ENCODE measurements around the gene NUTF2. TPM values are rescaled to one million over a fixed set of nuclear protein-coding genes. Genes with fewer than 3 reads are reported as not detected.

NUTF2 gene
- total RNA-seq, 1 experiment from 2014 or later: 145 TPM

- ATAC-seq (peak; percentile 90), DNase-seq (ENCODE audit: low read depth, low spot score) (no peak)
- Histone ChIP-seq H3K4me2 (ENCODE audit: low read length) (no peak overlapping the region), H3K27ac (ENCODE audit: low read depth, low read length) (peak overlapping the region; percentile 0; the same call in 1 of the 2 replicates), H3K9ac (ENCODE audit: low read length) (no peak overlapping the region), H2AFZ (ENCODE audit: low read depth, low read length, poor library complexity, severe bottlenecking) (no peak overlapping the region), H4K20me1 (ENCODE audit: insufficient read depth) (peaks cover 4% of the 10 kb centered on the region; the same call in 1 of the 2 replicates), H3K9me3 (ENCODE audit: control insufficient read depth in 1 of 2, insufficient read depth in 1 of 2, low read depth in 1 of 2, low read length in 2 of 2) (no peaks in the 10 kb centered on the region), H3K36me3 (ENCODE audit: control insufficient read depth in 1 of 2, insufficient read depth in 2 of 2, low read length in 2 of 2) (peaks cover 28 to 40% of the 10 kb centered on the region in 2 experiments; a peak in 3 of 4 replicates), H3K4me3 (replicated peaks in 1 of 2; ENCODE audit: low read depth in 1 of 2, low read length in 2 of 2) (no peak overlapping the region), H3K79me2 (ENCODE audit: insufficient read depth, low read length) (peaks cover 60% of the 10 kb centered on the region), H3K27me3 (ENCODE audit: insufficient read depth, low read length) (no peaks in the 10 kb centered on the region), H3K4me1 (ENCODE audit: control insufficient read depth in 1 of 2, insufficient read depth in 2 of 2, low read length in 2 of 2) (peaks cover 8 to 42% of the 10 kb centered on the region in 2 experiments; a peak in 3 of 4 replicates), H3K9me2 (ENCODE audit: insufficient read depth) (no peaks in the 10 kb centered on the region)
- BruUV-seq (replicated peaks): no TSS peak
- TF ChIP-seq CTCF (IDR thresholded peaks at IDR 0.05 in 2 of 3, conservative IDR thresholded peaks at IDR 0.05 in 1 of 3; ENCODE audit: borderline replicate concordance in 1 of 3, insufficient read depth in 1 of 3, low read depth in 2 of 3, low read length in 2 of 3): peak; percentile 55 to 84 (median 59); a peak in 5 of 6 replicates
- TF ChIP-seq RAD21 (IDR thresholded peaks at IDR 0.05; ENCODE audit: low read depth): peak; percentile 72
- peak; percentile 88 for TF ChIP-seq MAX (IDR thresholded peaks at IDR 0.05)
- 0 out of 2 replicates have a peak, but pooled peaks have one; percentile 29 for TF ChIP-seq CBX3 (IDR thresholded peaks at IDR 0.05; ENCODE audit: low read depth)
- TF ChIP-seq CEBPB (IDR thresholded peaks at IDR 0.05; ENCODE audit: low read depth): no peak
- no peak for TF ChIP-seq FOSL1 (IDR thresholded peaks at IDR 0.05; ENCODE audit: low read depth)
- intact Hi-C loops (cut with micrococcal nuclease): loop anchor here (1.0 to 2.0 kb wide), 2 partner anchors 49 to 193 kb away; no protein-coding TSS in a partner anchor
- CTCF ChIA-PET: interaction anchor here (0.7 to 2.1 kb wide), 4 partner anchors 49 to 344 kb away, joined by 3 to 18 read pairs (median 10); no protein-coding TSS in a partner anchor
- POLR2A ChIA-PET: interaction anchor here (0.7 kb wide), 2 partner anchors 19 to 45 kb away, joined by 3 read pairs; no protein-coding TSS in a partner anchor
- RAD21 ChIA-PET (ENCODE audit: low non-redundant PET in 1 of 2, low total read pairs in 2 of 2, uncharacterized antibody in 2 of 2, unreplicated experiment in 2 of 2): interaction anchor here in 1 of 2 experiments (1.0 kb wide), 1 partner anchor 49 kb away, joined by 8 read pairs; no protein-coding TSS in a partner anchor
These were observed 18.6 kb downstream of the NUTF2 start for GRCh38 chr16:67865318-67865717.

- no peak for TF ChIP-seq SRF (IDR thresholded peaks at IDR 0.05; ENCODE audit: low read depth)
- TF ChIP-seq RAD21 (IDR thresholded peaks at IDR 0.05; ENCODE audit: low read depth): no peak
- no peak for TF ChIP-seq TCF7L2 (IDR thresholded peaks at IDR 0.05; ENCODE audit: borderline replicate concordance, extremely low read depth, insufficient read depth, insufficient read length)
- TF ChIP-seq REST (IDR thresholded peaks at IDR 0.05; ENCODE audit: low read depth): no peak
- TF ChIP-seq MAX (IDR thresholded peaks at IDR 0.05): no peak
- no peak for TF ChIP-seq SP1 (IDR thresholded peaks at IDR 0.05; ENCODE audit: low read depth)
- TF ChIP-seq ATF3 (IDR thresholded peaks at IDR 0.05): no peak
- no peak for TF ChIP-seq ZFX (IDR thresholded peaks at IDR 0.05)
- TF ChIP-seq YY1 (IDR thresholded peaks at IDR 0.05; ENCODE audit: extremely low read depth, insufficient replicate concordance, low read depth, low read length): no peak
- Histone ChIP-seq H3K79me2 (ENCODE audit: insufficient read depth, low read length) (peaks cover 35% of the 10 kb centered on the region), H3K4me1 (ENCODE audit: control insufficient read depth in 1 of 2, insufficient read depth in 2 of 2, low read length in 2 of 2) (peaks cover 0 to 17% of the 10 kb centered on the region in 2 experiments; a peak in 2 of 4 replicates), H3K27me3 (ENCODE audit: insufficient read depth, low read length) (no peaks in the 10 kb centered on the region), H3K9ac (ENCODE audit: low read length) (no peak overlapping the region), H3K4me3 (replicated peaks in 1 of 2; ENCODE audit: low read depth in 1 of 2, low read length in 2 of 2) (no peak overlapping the region), H3K36me3 (ENCODE audit: control insufficient read depth in 1 of 2, insufficient read depth in 2 of 2, low read length in 2 of 2) (peaks cover 33 to 38% of the 10 kb centered on the region in 2 experiments; a peak in 3 of 4 replicates), H3K4me2 (ENCODE audit: low read length) (no peak overlapping the region), H4K20me1 (ENCODE audit: insufficient read depth) (no peaks in the 10 kb centered on the region), H3K9me2 (ENCODE audit: insufficient read depth) (no peaks in the 10 kb centered on the region), H2AFZ (ENCODE audit: low read depth, low read length, poor library complexity, severe bottlenecking) (no peak overlapping the region), H3K27ac (ENCODE audit: low read depth, low read length) (no peak overlapping the region), H3K9me3 (ENCODE audit: control insufficient read depth in 1 of 2, insufficient read depth in 1 of 2, low read depth in 1 of 2, low read length in 2 of 2) (no peaks in the 10 kb centered on the region)
- ChIA-PET CTCF (no interaction called here), RAD21 (ENCODE audit: low non-redundant PET in 1 of 2, low total read pairs in 2 of 2, uncharacterized antibody in 2 of 2, unreplicated experiment in 2 of 2) (no interaction called here), POLR2A (no interaction called here)
- no TSS peak for BruUV-seq (replicated peaks)
- DNase-seq (ENCODE audit: low read depth, low spot score): no peak
- ATAC-seq: no peak
- intact Hi-C loops (cut with micrococcal nuclease): no loop called here
These were observed 21.6 kb downstream of the NUTF2 start for GRCh38 chr16:67868290-67868689.
